IMR-90 (cell line): ENCODE results near the gene UBE2O. TPM values are rescaled to one million over a fixed set of nuclear protein-coding genes. Genes with fewer than 3 reads are reported as not detected.

Experiments
- ATAC-seq: fragments of 200-7000 bp; cut with Tn5 transposase; 2 replicates; pipeline ENCODE4 v1.9.1; 2020; ENCODE audit warnings: low read depth, mild to moderate bottlenecking, moderate library complexity
- BruUV-seq: library from RNA; stranded (reverse); fragments of 400-500 nt; replicated peaks from 2 replicates; lab custom pipeline; 2021; lab: Mats Ljungman, UMichigan
- CTCF ChIA-PET: fragments of 300-600 bp; formaldehyde crosslinking; extraction: SDS; loops from one replicate; lab custom pipeline; 2021; ENCODE audit warnings: antibody characterized with exemption; lab: Yijun Ruan, JAX
- POLR2A ChIA-PET: fragments of 300-600 bp; sonication (Branson Sonifier 250); formaldehyde crosslinking; loops from one replicate; lab custom pipeline; 2022; ENCODE audit warnings: antibody characterized with exemption; ENCODE audit not compliant: unreplicated experiment; lab: Charles Lee
- DNase-seq: peaks from one replicate; pipeline ENCODE4 v3.0.0; 2013
- H2AFZ ChIP-seq: replicated peaks from 2 replicates; pipeline ENCODE3; 2013; ENCODE audit warnings: low read length, mild to moderate bottlenecking; ENCODE audit not compliant: poor library complexity
- H2AK5ac ChIP-seq: 2 replicates; pipeline ENCODE4 v1.6.1; 2013; ENCODE audit warnings: low read depth, low read length, inconsistent platforms
- H2AK9ac ChIP-seq: replicated peaks from 2 replicates; pipeline ENCODE3; 2013; ENCODE audit warnings: mild to moderate bottlenecking, low read depth, low read length, moderate library complexity; ENCODE audit not compliant: poor library complexity
- H2BK120ac ChIP-seq: 2 replicates; pipeline ENCODE4 v1.6.1; 2013; ENCODE audit warnings: low read depth, low read length, inconsistent platforms
- H2BK15ac ChIP-seq: 3 replicates; pipeline ENCODE4 v1.6.1; 2013; ENCODE audit warnings: low read depth, low read length, inconsistent platforms
- H2BK20ac ChIP-seq: 2 replicates; pipeline ENCODE4 v1.6.1; 2013; ENCODE audit warnings: low read depth, mild to moderate bottlenecking, inconsistent platforms, low read length, moderate library complexity
- H2BK5ac ChIP-seq: 2 replicates; pipeline ENCODE4 v1.6.1; 2013; ENCODE audit warnings: mild to moderate bottlenecking, low read depth, low read length, inconsistent platforms; ENCODE audit not compliant: poor library complexity, severe bottlenecking
- H3K14ac ChIP-seq: replicated peaks from 2 replicates; pipeline ENCODE4 v1.6.1; 2013; ENCODE audit warnings: low read depth, low read length, inconsistent platforms
- H3K18ac ChIP-seq: 2 replicates; pipeline ENCODE4 v1.6.1; 2013; ENCODE audit warnings: low read depth, low read length, control low read depth
- H3K23ac ChIP-seq: 2 replicates; pipeline ENCODE4 v1.6.1; 2013; ENCODE audit warnings: low read depth, low read length, inconsistent platforms
- H3K27ac ChIP-seq: 2 replicates; pipeline ENCODE4 v1.5.1; 2013; ENCODE audit warnings: mild to moderate bottlenecking, control low read depth, low read length; ENCODE audit not compliant: insufficient read depth
- H3K27me3 ChIP-seq: 2 replicates; pipeline ENCODE4 v1.6.1; 2013; ENCODE audit warnings: low read length; ENCODE audit not compliant: control insufficient read depth, insufficient read depth
- H3K36me3 ChIP-seq: 2 replicates; pipeline ENCODE4 v1.6.1; 2013; ENCODE audit warnings: low read length, mixed read lengths; ENCODE audit not compliant: control insufficient read depth, insufficient read depth
- H3K4ac ChIP-seq: 2 replicates; pipeline ENCODE4 v1.6.1; 2013; ENCODE audit warnings: low read depth, low read length, inconsistent platforms
- H3K4me1 ChIP-seq: 2 replicates; pipeline ENCODE4 v1.6.1; 2013; ENCODE audit warnings: low read length, mixed read lengths; ENCODE audit not compliant: control insufficient read depth, insufficient read depth
- H3K4me2 ChIP-seq: 2 replicates; pipeline ENCODE4 v1.6.1; 2013; ENCODE audit warnings: low read depth, mild to moderate bottlenecking, control low read depth, low read length, moderate library complexity
- H3K4me3 ChIP-seq: 2 replicates; pipeline ENCODE4 v1.5.1; 2013; ENCODE audit warnings: low read depth, mild to moderate bottlenecking, control low read depth, low read length, moderate library complexity; ENCODE audit not compliant: insufficient read depth
- H3K56ac ChIP-seq: 2 replicates; pipeline ENCODE4 v1.6.1; 2013; ENCODE audit warnings: low read length, inconsistent platforms; ENCODE audit not compliant: insufficient read depth; ENCODE audit errors: extremely low read depth
- H3K79me1 ChIP-seq, 2 experiments: 2 replicates each; pipeline ENCODE4 v1.6.1; 2013; ENCODE audit warnings: low read length in 2 of 2, inconsistent platforms in 1 of 2, low read depth in 1 of 2
- H3K9ac ChIP-seq: 2 replicates; pipeline ENCODE4 v1.6.1; 2013; ENCODE audit warnings: low read depth, low read length, control low read depth
- H3K9me1 ChIP-seq: 2 replicates; pipeline ENCODE4 v1.6.1; 2013; ENCODE audit warnings: low read length, inconsistent platforms; ENCODE audit not compliant: insufficient read depth
- H3K9me3 ChIP-seq: 2 replicates; pipeline ENCODE4 v1.6.1; 2013; ENCODE audit warnings: low read length; ENCODE audit not compliant: control insufficient read depth, insufficient read depth
- H4K20me1 ChIP-seq: 2 replicates; pipeline ENCODE4 v1.6.1; 2013; ENCODE audit warnings: low read length, inconsistent platforms; ENCODE audit not compliant: insufficient read depth
- H4K5ac ChIP-seq: 2 replicates; pipeline ENCODE4 v1.6.1; 2013; ENCODE audit warnings: mild to moderate bottlenecking, low read depth, low read length, control low read depth
- H4K8ac ChIP-seq, 2 experiments: 2 replicates each; pipeline ENCODE4 v1.6.1; 2013; ENCODE audit warnings: low read depth in 2 of 2, low read length in 2 of 2, control low read depth in 1 of 2, inconsistent platforms in 1 of 2
- H4K91ac ChIP-seq: 2 replicates; pipeline ENCODE4 v1.6.1; 2013; ENCODE audit warnings: low read depth, low read length, inconsistent platforms; ENCODE audit not compliant: insufficient read depth
- BHLHE40 ChIP-seq: fragments of 150-350 bp; IDR thresholded peaks from 2 replicates; pipeline ENCODE4 v1.6.1; 2016; ENCODE audit warnings: mild to moderate bottlenecking, low read depth, low read length
- CEBPB ChIP-seq: IDR thresholded peaks from 2 replicates; pipeline ENCODE4 v1.6.1; 2012; ENCODE audit warnings: low read depth, low read length, improper control_type of control experiment
- CHD1 ChIP-seq: IDR thresholded peaks from 2 replicates; pipeline ENCODE4 v1.6.1; 2012; ENCODE audit warnings: low read depth, low read length, improper control_type of control experiment
- CTCF ChIP-seq: conservative IDR thresholded peaks from 2 replicates; pipeline ENCODE4 v1.5.1; 2012; ENCODE audit warnings: mild to moderate bottlenecking, low read depth, low read length, improper control_type of control experiment
- ELK1 ChIP-seq: fragments of 150-350 bp; IDR thresholded peaks from 2 replicates; pipeline ENCODE4 v1.6.1; 2016; ENCODE audit warnings: low read depth, mild to moderate bottlenecking, low read length, moderate library complexity, borderline replicate concordance
- FOS ChIP-seq: fragments of 150-350 bp; IDR thresholded peaks from 2 replicates; pipeline ENCODE4 v1.6.1; 2016; ENCODE audit warnings: low read depth, low read length
- MAFK ChIP-seq: IDR thresholded peaks from 2 replicates; pipeline ENCODE4 v1.6.1; 2012; ENCODE audit warnings: low read depth, low read length, improper control_type of control experiment
- MAZ ChIP-seq: IDR thresholded peaks from 2 replicates; pipeline ENCODE4 v1.6.1; 2012; ENCODE audit warnings: low read depth, mild to moderate bottlenecking, low read length, improper control_type of control experiment, moderate library complexity, borderline replicate concordance
- MXI1 ChIP-seq: IDR thresholded peaks from 2 replicates; pipeline ENCODE4 v1.6.1; 2012; ENCODE audit warnings: low read depth, mild to moderate bottlenecking, low read length, moderate library complexity, borderline replicate concordance
- NFE2L2 ChIP-seq: fragments of 150-350 bp; IDR thresholded peaks from 2 replicates; pipeline ENCODE4 v1.6.1; 2016; ENCODE audit warnings: low read depth, mild to moderate bottlenecking, low read length
- POLR2A ChIP-seq: IDR thresholded peaks from 2 replicates; pipeline ENCODE4 v1.6.1; 2012; ENCODE audit warnings: mild to moderate bottlenecking, low read depth, low read length
- RAD21 ChIP-seq: IDR thresholded peaks from 2 replicates; pipeline ENCODE4 v1.6.1; 2012; ENCODE audit warnings: low read length, improper control_type of control experiment
- RCOR1 ChIP-seq: IDR thresholded peaks from 2 replicates; pipeline ENCODE4 v1.6.1; 2012; ENCODE audit warnings: mild to moderate bottlenecking, low read length, improper control_type of control experiment; ENCODE audit not compliant: insufficient replicate concordance
- RFX5 ChIP-seq: IDR thresholded peaks from 2 replicates; pipeline ENCODE4 v1.8.0; 2012; ENCODE audit warnings: low read depth, mild to moderate bottlenecking, low read length, moderate library complexity
- SMC3 ChIP-seq: fragments of 150-350 bp; IDR thresholded peaks from 2 replicates; pipeline ENCODE4 v1.6.1; 2016; ENCODE audit warnings: low read depth, mild to moderate bottlenecking, antibody characterized with exemption, low read length, moderate library complexity
- USF2 ChIP-seq: fragments of 150-350 bp; IDR thresholded peaks from 2 replicates; pipeline ENCODE4 v1.6.1; 2017; ENCODE audit warnings: mild to moderate bottlenecking, antibody characterized with exemption, low read length, low read depth
- WGBS, 2 experiments: methylation state at CpG; one replicate each; pipeline versions ENCODE4 v1.1.5 to v1.1.7; 2013; ENCODE audit warnings: missing lambda C conversion rate in 2 of 2; ENCODE audit not compliant: insufficient read length in 1 of 2; ENCODE audit errors: extremely low coverage in 2 of 2; 5-methylcytosine and 5-hydroxymethylcytosine counted together
- dilution Hi-C: fragments of 300-500 bp; cut with HindIII; formaldehyde crosslinking; loops from one replicate; pipeline ENCODE4 v1.14.3; 2018; ENCODE audit warnings: low sequenced_read_pairs; ENCODE audit not compliant: unreplicated experiment
- in situ Hi-C: fragments of 300-500 bp; cut with MboI; formaldehyde crosslinking; loops from 3 replicates; pipeline ENCODE4 v1.14.3; 2019; ENCODE audit warnings: low sequenced_read_pairs, inconsistent platforms, mixed read lengths
- intact Hi-C: fragments of 100-400 bp; cut with micrococcal nuclease; formaldehyde crosslinking; loops from 2 replicates; pipeline ENCODE4 v1.10.0; 2022
- polyA plus RNA-seq, 3 experiments: library from polyadenylated mRNA; depleted of rRNA; stranded (reverse); fragments of >200 nt; gene quantifications; 2 replicates each; pipeline ENCODE4 v1.2.3, GENCODE V29; 2012; ENCODE audit warnings: low replicate concordance in 1 of 3
- total RNA-seq: library from RNA; depleted of rRNA; stranded (reverse); fragments of >200 nt; gene quantifications from 2 replicates; pipeline ENCODE4 v1.2.3, GENCODE V29; 2012

UBE2O gene
- total and polyA plus RNA-seq, 2 of the 4 experiments (the other 2 are of a cell fraction), result 17.6 TPM

- Histone ChIP-seq H2AFZ (no peak overlapping the region), H3K4me3 (no peak overlapping the region), H4K5ac (no peak overlapping the region), H3K79me1 (peaks cover 0 to 3% of the 10 kb centered on the region in 2 experiments; a peak in 1 of 4 replicates), H2BK5ac (no peak overlapping the region), H3K9me1 (no peaks in the 10 kb centered on the region), H3K14ac (no peak overlapping the region), H3K27ac (no peak overlapping the region), H2BK120ac (no peak overlapping the region), H2BK20ac (no peak overlapping the region), H3K4me2 (no peak overlapping the region), H3K56ac (no peak overlapping the region), H4K20me1 (peaks cover 4% of the 10 kb centered on the region; the same call in 1 of the 2 replicates), H4K91ac (no peak overlapping the region), H3K18ac (no peak overlapping the region), H3K23ac (no peak overlapping the region), H2AK5ac (no peak overlapping the region), H3K27me3 (no peaks in the 10 kb centered on the region), H4K8ac (no peak overlapping the region), H2AK9ac (no peak overlapping the region), H2BK15ac (no peak overlapping the region), H3K9me3 (no peaks in the 10 kb centered on the region), H3K4me1 (no peaks in the 10 kb centered on the region), H3K9ac (no peak overlapping the region), H3K36me3 (peaks cover 69% of the 10 kb centered on the region), H3K4ac (no peak overlapping the region)
- ChIA-PET POLR2A (interaction anchor here (0.5 kb wide), 1 partner anchor 193 kb away, joined by 9 read pairs; no protein-coding TSS in a partner anchor), CTCF (interaction anchor here (0.6 to 1.6 kb wide), 11 partner anchors 12 to 204 kb away, joined by 3 to 9 read pairs (median 4); no protein-coding TSS in a partner anchor)
- TF ChIP-seq CHD1, result no peak
- no peak for TF ChIP-seq RAD21
- TF ChIP-seq MAFK, result no peak
- TF ChIP-seq MXI1, result no peak
- TF ChIP-seq USF2, result no peak
- no peak for TF ChIP-seq POLR2A
- no peak for TF ChIP-seq NFE2L2
- TF ChIP-seq RFX5, result no peak
- no peak for TF ChIP-seq MAZ
- no peak for TF ChIP-seq CTCF
- no peak for TF ChIP-seq RCOR1
- no peak for TF ChIP-seq ELK1
- no peak for TF ChIP-seq CEBPB
- no peak for TF ChIP-seq BHLHE40
- no peak for TF ChIP-seq FOS
- no peak for TF ChIP-seq SMC3
- 90% methylated on average over 2 of the region's 8 CpGs; no CpG with 5 or more reads in 1 of the 2 experiments for WGBS, 2 experiments
- dilution Hi-C loops (no loop called here), in situ Hi-C loops (loop anchor here (5.0 kb wide), 1 partner anchor 95 kb away; no protein-coding TSS in a partner anchor), intact Hi-C loops (no loop called here)
- no peak for DNase-seq
- BruUV-seq, result no TSS peak
- ATAC-seq, result no peak
Measured at GRCh38 chr17:76397184-76397583, 55.8 kb downstream of the UBE2O start.
